OCI-LY3 (cell line): Measurements from ENCODE around the gene CA11.

Experiments used
- EZH2phosphoT487 ChIP-seq: fragments of 200-600 bp; shearing (Covaris generic); IDR thresholded peaks from 2 replicates; pipeline ENCODE4 v1.6.1; 2018; ENCODE audit warnings: antibody characterized with exemption, mixed run types, low read depth
- TF ChIP-seq, protein P1 (sequence below): fragments of 200-600, 300-600 bp; sonication (generic); IDR thresholded peaks from 2 replicates; pipeline ENCODE4 v1.5.1; 2014; ENCODE audit warnings: antibody characterized with exemption, low read length, low read depth

DNA sequence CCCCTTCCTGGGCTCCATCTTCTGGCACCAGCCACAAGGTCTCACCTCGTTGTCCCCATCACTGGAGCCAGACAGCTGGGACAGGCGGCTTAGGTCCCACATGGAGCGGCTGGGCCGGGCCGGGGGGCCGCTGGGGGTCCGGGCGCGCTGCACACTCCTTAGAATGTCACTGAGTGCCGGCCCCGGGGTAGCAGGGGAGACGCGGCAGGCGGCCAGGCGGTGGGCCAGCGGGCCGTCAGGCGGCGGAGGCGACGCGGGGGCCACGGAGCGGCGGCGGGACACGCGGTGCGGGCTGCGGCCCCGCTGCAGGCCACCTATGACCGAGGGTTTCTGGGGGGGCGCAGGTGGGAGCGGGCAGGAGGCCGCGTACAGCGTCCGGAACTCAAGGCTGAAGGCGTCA lies 42.5 kb downstream of the CA11 start:
- TF ChIP-seq, protein P1, sequence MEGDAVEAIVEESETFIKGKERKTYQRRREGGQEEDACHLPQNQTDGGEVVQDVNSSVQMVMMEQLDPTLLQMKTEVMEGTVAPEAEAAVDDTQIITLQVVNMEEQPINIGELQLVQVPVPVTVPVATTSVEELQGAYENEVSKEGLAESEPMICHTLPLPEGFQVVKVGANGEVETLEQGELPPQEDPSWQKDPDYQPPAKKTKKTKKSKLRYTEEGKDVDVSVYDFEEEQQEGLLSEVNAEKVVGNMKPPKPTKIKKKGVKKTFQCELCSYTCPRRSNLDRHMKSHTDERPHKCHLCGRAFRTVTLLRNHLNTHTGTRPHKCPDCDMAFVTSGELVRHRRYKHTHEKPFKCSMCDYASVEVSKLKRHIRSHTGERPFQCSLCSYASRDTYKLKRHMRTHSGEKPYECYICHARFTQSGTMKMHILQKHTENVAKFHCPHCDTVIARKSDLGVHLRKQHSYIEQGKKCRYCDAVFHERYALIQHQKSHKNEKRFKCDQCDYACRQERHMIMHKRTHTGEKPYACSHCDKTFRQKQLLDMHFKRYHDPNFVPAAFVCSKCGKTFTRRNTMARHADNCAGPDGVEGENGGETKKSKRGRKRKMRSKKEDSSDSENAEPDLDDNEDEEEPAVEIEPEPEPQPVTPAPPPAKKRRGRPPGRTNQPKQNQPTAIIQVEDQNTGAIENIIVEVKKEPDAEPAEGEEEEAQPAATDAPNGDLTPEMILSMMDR: no peak
- TF ChIP-seq EZH2phosphoT487: no peak
